Cardiac muscle cell (in vitro differentiated cells and primary cell): ENCODE results near the gene ZNF486. TPM values are rescaled to one million over a fixed set of nuclear protein-coding genes. Genes with fewer than 3 reads are reported as not detected.
"Not testable (repeated sequence)": the region's sequence is repeated elsewhere in the genome, so short reads cannot be mapped to it uniquely, and the experiment has no call there.

ENCODE experiments used
- DNase-seq, 2 donors: peaks; one replicate each; pipeline versions ENCODE4 v3.0.0 to v3.0.0-alpha.2; 2010 to 2017; ENCODE audit warnings: low read depth in 1 of 2, low spot score in 1 of 2
- H3K27ac ChIP-seq: fragments of 200-600 bp; sonication (generic); 2 replicates; pipeline ENCODE4 v1.5.1; 2016
- H3K27me3 ChIP-seq: fragments of 200-600 bp; sonication (generic); 2 replicates; pipeline ENCODE4 v1.6.0; 2016; ENCODE audit warnings: control low read depth
- H3K36me3 ChIP-seq: fragments of 200-600 bp; sonication (generic); 2 replicates; pipeline ENCODE4 v1.5.1; 2016; ENCODE audit warnings: control low read depth
- H3K4me1 ChIP-seq: fragments of 200-600 bp; sonication (generic); 2 replicates; pipeline ENCODE4 v1.8.1; 2017; ENCODE audit warnings: low read depth, mild to moderate bottlenecking, mixed run types
- H3K4me3 ChIP-seq: fragments of 200-600 bp; sonication (generic); 2 replicates; pipeline ENCODE4 v1.5.1; 2016; ENCODE audit warnings: mild to moderate bottlenecking
- H3K9me3 ChIP-seq: fragments of 200-600 bp; sonication (generic); 2 replicates; pipeline ENCODE4 v1.5.1; 2017; ENCODE audit warnings: low read depth, mild to moderate bottlenecking, control low read depth
- CTCF ChIP-seq: IDR thresholded peaks from 2 replicates; pipeline ENCODE4 v1.5.1; 2012; ENCODE audit warnings: low read depth, mild to moderate bottlenecking, low read length
- polyA plus RNA-seq: library from polyadenylated mRNA; unstranded; fragments of >200 nt; fragmentation: Nextera tagmentation; extraction: Ambion mirVana; gene quantifications from 2 replicates; pipeline ENCODE4 v1.2.1, GENCODE V29; 2016
- total RNA-seq: library from RNA; depleted of rRNA; stranded (reverse); fragments of >200 nt; gene quantifications from 2 replicates; pipeline ENCODE4 v1.2.3, GENCODE V29; 2016

ZNF486 gene
- total RNA-seq = 6.4 and 9.8 TPM in 2 replicates
- polyA plus RNA-seq = 1.6 and 4.2 TPM in 2 replicates

- Histone ChIP-seq H3K4me3 (peak within 1 kb of the TSS; percentile 62), H3K27ac (peak within 1 kb of the TSS; percentile 73), H3K9me3 (no peaks in the 10 kb centered on the region), H3K27me3 (no peaks in the 10 kb centered on the region), H3K36me3 (no peaks in the 10 kb centered on the region), H3K4me1 (no peaks in the 10 kb centered on the region)
- DNase-seq = peak; percentile 97 to 98
- no peak for TF ChIP-seq CTCF
These were observed at the start of gene ZNF486 for GRCh38 chr19:20167020-20167644. ZNF486 (plus strand) TSS chr19:20167214; CDS start chr19:20167331, 117 bp downstream.

GRCh38 chr19:20118064-20118839, 48.8 kb upstream of the ZNF486 start:
- H3K27me3 ChIP-seq, H3K36me3 ChIP-seq, H3K4me3 ChIP-seq, DNase-seq, H3K4me1 ChIP-seq, H3K27ac ChIP-seq: not testable (repeated sequence)
- H3K9me3 ChIP-seq = peaks cover 16% of the 10 kb centered on the region

- H3K4me3 ChIP-seq = no peak overlapping the region
These were observed 42.1 kb upstream of the ZNF486 start for GRCh38 chr19:20124879-20125278.

GRCh38 chr19:20132933-20133332, 34.1 kb upstream of the ZNF486 start:
- not testable (repeated sequence) for DNase-seq, H3K4me1 ChIP-seq, H3K9me3 ChIP-seq, H3K36me3 ChIP-seq, H3K4me3 ChIP-seq, H3K27ac ChIP-seq, H3K27me3 ChIP-seq

More at GRCh38 chr19:20124879-20125278, 42.1 kb upstream of the ZNF486 start:
- no peak for TF ChIP-seq CTCF
- DNase-seq = no peak
- Histone ChIP-seq H3K4me1 (no peaks in the 10 kb centered on the region), H3K27ac (no peak overlapping the region), H3K36me3 (no peaks in the 10 kb centered on the region), H3K9me3 (peaks cover 4% of the 10 kb centered on the region), H3K27me3 (no peaks in the 10 kb centered on the region)

- not testable (repeated sequence) for DNase-seq, H3K4me1 ChIP-seq, H3K4me3 ChIP-seq, H3K27me3 ChIP-seq, H3K27ac ChIP-seq, H3K9me3 ChIP-seq, H3K36me3 ChIP-seq
These were observed 29.3 kb upstream of the ZNF486 start for GRCh38 chr19:20137714-20138113.

- H3K27me3 ChIP-seq = no peaks in the 10 kb centered on the region
- H3K4me1 ChIP-seq = no peaks in the 10 kb centered on the region
- H3K4me3 ChIP-seq = no peak overlapping the region
- TF ChIP-seq CTCF = no peak
- DNase-seq = no peak
- no peaks in the 10 kb centered on the region for H3K9me3 ChIP-seq
- H3K36me3 ChIP-seq = no peaks in the 10 kb centered on the region
- no peak overlapping the region for H3K27ac ChIP-seq
These were observed 15.3 kb upstream of the ZNF486 start for GRCh38 chr19:20151617-20152145.

- not testable (repeated sequence) for DNase-seq, H3K4me1 ChIP-seq, H3K27me3 ChIP-seq, H3K4me3 ChIP-seq, H3K9me3 ChIP-seq, H3K27ac ChIP-seq, H3K36me3 ChIP-seq
These were observed 14.5 kb upstream of the ZNF486 start for GRCh38 chr19:20152506-20152905.
